Measurements from ENCODE around the gene SYNC. TPM values are rescaled to one million over a fixed set of nuclear protein-coding genes. Genes with fewer than 3 reads are reported as not detected.

Gene SYNC
- total RNA-seq = 38.6 TPM

- Histone ChIP-seq H3K4me3 (ENCODE audit: low read length in 3 of 3) (peak within 1 kb of the TSS; percentile 79 to 91 (median 87)), H3K27me3 (ENCODE audit: control insufficient read depth in 3 of 3, insufficient read depth in 3 of 3, low read length in 3 of 3) (no peaks in the 10 kb centered on the region), H3K27ac (ENCODE audit: low read depth, low read length) (peak within 1 kb of the TSS; percentile 95), H3K36me3 (ENCODE audit: control insufficient read depth in 3 of 3, insufficient read depth in 3 of 3, low read length in 3 of 3) (no peaks in the 10 kb centered on the region), H3K4me1 (ENCODE audit: control insufficient read depth in 3 of 3, insufficient read depth in 3 of 3, low read length in 3 of 3) (peaks cover 37 to 58% (median 46%) of the 10 kb centered on the region in 3 donors), H3K9me3 (ENCODE audit: control insufficient read depth in 3 of 3, low read length in 3 of 3) (no peaks in the 10 kb centered on the region), H3K9ac (ENCODE audit: low read depth in 1 of 3, low read length in 3 of 3) (peak within 1 kb of the TSS; percentile 87 to 95 (median 94))
Measured at GRCh38 chr1:32702599-32703478, at the start of gene SYNC. Gene SYNC, minus strand, starts transcription at chr1:32702770. Its CDS starts 110 bp downstream, at chr1:32702660.

GRCh38 chr1:32749771-32750170, 47.2 kb upstream of the SYNC start:
- Histone ChIP-seq H3K4me3 (ENCODE audit: low read length in 3 of 3) (no peak overlapping the region), H3K4me1 (ENCODE audit: control insufficient read depth in 3 of 3, insufficient read depth in 3 of 3, low read length in 3 of 3) (peaks cover 10 to 12% (median 10%) of the 10 kb centered on the region in 3 donors), H3K27ac (ENCODE audit: low read depth, low read length) (no peak overlapping the region), H3K36me3 (ENCODE audit: control insufficient read depth in 3 of 3, insufficient read depth in 3 of 3, low read length in 3 of 3) (no peaks in the 10 kb centered on the region), H3K27me3 (ENCODE audit: control insufficient read depth in 3 of 3, insufficient read depth in 3 of 3, low read length in 3 of 3) (no peaks in the 10 kb centered on the region), H3K9me3 (ENCODE audit: control insufficient read depth in 3 of 3, low read length in 3 of 3) (no peaks in the 10 kb centered on the region), H3K9ac (ENCODE audit: low read depth in 1 of 3, low read length in 3 of 3) (peak overlapping the region in 1 of 3 donors; percentile 12)

GRCh38 chr1:32749332-32749731, 46.8 kb upstream of the SYNC start:
- no peaks in the 10 kb centered on the region for H3K36me3 ChIP-seq (ENCODE audit: control insufficient read depth in 3 of 3, insufficient read depth in 3 of 3, low read length in 3 of 3)
- H3K4me3 ChIP-seq (ENCODE audit: low read length in 3 of 3) = no peak overlapping the region
- H3K9ac ChIP-seq (ENCODE audit: low read depth in 1 of 3, low read length in 3 of 3) = peak overlapping the region in 1 of 3 donors; percentile 12
- H3K9me3 ChIP-seq (ENCODE audit: control insufficient read depth in 3 of 3, low read length in 3 of 3) = no peaks in the 10 kb centered on the region
- H3K4me1 ChIP-seq (ENCODE audit: control insufficient read depth in 3 of 3, insufficient read depth in 3 of 3, low read length in 3 of 3) = peaks cover 7 to 9% (median 8%) of the 10 kb centered on the region in 3 donors
- no peaks in the 10 kb centered on the region for H3K27me3 ChIP-seq (ENCODE audit: control insufficient read depth in 3 of 3, insufficient read depth in 3 of 3, low read length in 3 of 3)
- no peak overlapping the region for H3K27ac ChIP-seq (ENCODE audit: low read depth, low read length)

GRCh38 chr1:32748926-32749325, 46.4 kb upstream of the SYNC start:
- Histone ChIP-seq H3K4me3 (ENCODE audit: low read length in 3 of 3) (no peak overlapping the region), H3K27ac (ENCODE audit: low read depth, low read length) (no peak overlapping the region), H3K36me3 (ENCODE audit: control insufficient read depth in 3 of 3, insufficient read depth in 3 of 3, low read length in 3 of 3) (no peaks in the 10 kb centered on the region)

GRCh38 chr1:32748348-32748747, 45.8 kb upstream of the SYNC start:
- H3K36me3 ChIP-seq (ENCODE audit: control insufficient read depth in 3 of 3, insufficient read depth in 3 of 3, low read length in 3 of 3) = no peaks in the 10 kb centered on the region
- H3K9me3 ChIP-seq (ENCODE audit: control insufficient read depth in 3 of 3, low read length in 3 of 3) = no peaks in the 10 kb centered on the region
- peaks cover 4 to 7% (median 7%) of the 10 kb centered on the region in 3 donors for H3K4me1 ChIP-seq (ENCODE audit: control insufficient read depth in 3 of 3, insufficient read depth in 3 of 3, low read length in 3 of 3)
- H3K4me3 ChIP-seq (ENCODE audit: low read length in 3 of 3) = no peak overlapping the region
- no peak overlapping the region for H3K27ac ChIP-seq (ENCODE audit: low read depth, low read length)
- no peaks in the 10 kb centered on the region for H3K27me3 ChIP-seq (ENCODE audit: control insufficient read depth in 3 of 3, insufficient read depth in 3 of 3, low read length in 3 of 3)
- no peak overlapping the region for H3K9ac ChIP-seq (ENCODE audit: low read depth in 1 of 3, low read length in 3 of 3)

More at GRCh38 chr1:32748926-32749325, 46.4 kb upstream of the SYNC start:
- peaks cover 4 to 6% (median 5%) of the 10 kb centered on the region in 3 donors for H3K4me1 ChIP-seq (ENCODE audit: control insufficient read depth in 3 of 3, insufficient read depth in 3 of 3, low read length in 3 of 3)
- H3K27me3 ChIP-seq (ENCODE audit: control insufficient read depth in 3 of 3, insufficient read depth in 3 of 3, low read length in 3 of 3) = no peaks in the 10 kb centered on the region
- H3K9me3 ChIP-seq (ENCODE audit: control insufficient read depth in 3 of 3, low read length in 3 of 3) = no peaks in the 10 kb centered on the region
- no peak overlapping the region for H3K9ac ChIP-seq (ENCODE audit: low read depth in 1 of 3, low read length in 3 of 3)

- Histone ChIP-seq H3K4me3 (ENCODE audit: low read length in 3 of 3) (no peak overlapping the region), H3K27ac (ENCODE audit: low read depth, low read length) (no peak overlapping the region), H3K4me1 (ENCODE audit: control insufficient read depth in 3 of 3, insufficient read depth in 3 of 3, low read length in 3 of 3) (peaks cover 17 to 20% (median 20%) of the 10 kb centered on the region in 3 donors), H3K9ac (ENCODE audit: low read depth in 1 of 3, low read length in 3 of 3) (no peak overlapping the region), H3K9me3 (ENCODE audit: control insufficient read depth in 3 of 3, low read length in 3 of 3) (no peaks in the 10 kb centered on the region), H3K36me3 (ENCODE audit: control insufficient read depth in 3 of 3, insufficient read depth in 3 of 3, low read length in 3 of 3) (no peaks in the 10 kb centered on the region), H3K27me3 (ENCODE audit: control insufficient read depth in 3 of 3, insufficient read depth in 3 of 3, low read length in 3 of 3) (no peaks in the 10 kb centered on the region)
Measured at GRCh38 chr1:32746130-32746529, 43.6 kb upstream of the SYNC start.

GRCh38 chr1:32744071-32744425, 41.5 kb upstream of the SYNC start:
- no peaks in the 10 kb centered on the region for H3K27me3 ChIP-seq (ENCODE audit: control insufficient read depth in 3 of 3, insufficient read depth in 3 of 3, low read length in 3 of 3)
- no peak overlapping the region for H3K27ac ChIP-seq (ENCODE audit: low read depth, low read length)
- H3K36me3 ChIP-seq (ENCODE audit: control insufficient read depth in 3 of 3, insufficient read depth in 3 of 3, low read length in 3 of 3) = no peaks in the 10 kb centered on the region
- H3K9me3 ChIP-seq (ENCODE audit: control insufficient read depth in 3 of 3, low read length in 3 of 3) = no peaks in the 10 kb centered on the region
- no peak overlapping the region for H3K4me3 ChIP-seq (ENCODE audit: low read length in 3 of 3)
- H3K4me1 ChIP-seq (ENCODE audit: control insufficient read depth in 3 of 3, insufficient read depth in 3 of 3, low read length in 3 of 3) = peaks cover 20 to 27% (median 26%) of the 10 kb centered on the region in 3 donors
- H3K9ac ChIP-seq (ENCODE audit: low read depth in 1 of 3, low read length in 3 of 3) = no peak overlapping the region

GRCh38 chr1:32743380-32744070, 41.0 kb upstream of the SYNC start:
- no peaks in the 10 kb centered on the region for H3K36me3 ChIP-seq (ENCODE audit: control insufficient read depth in 3 of 3, insufficient read depth in 3 of 3, low read length in 3 of 3)
- no peaks in the 10 kb centered on the region for H3K9me3 ChIP-seq (ENCODE audit: control insufficient read depth in 3 of 3, low read length in 3 of 3)
- H3K4me3 ChIP-seq (ENCODE audit: low read length in 3 of 3) = no peak overlapping the region
- no peak overlapping the region for H3K27ac ChIP-seq (ENCODE audit: low read depth, low read length)
- H3K9ac ChIP-seq (ENCODE audit: low read depth in 1 of 3, low read length in 3 of 3) = peak overlapping the region in 1 of 3 donors; percentile 73
- peaks cover 20 to 27% (median 26%) of the 10 kb centered on the region in 3 donors for H3K4me1 ChIP-seq (ENCODE audit: control insufficient read depth in 3 of 3, insufficient read depth in 3 of 3, low read length in 3 of 3)
- H3K27me3 ChIP-seq (ENCODE audit: control insufficient read depth in 3 of 3, insufficient read depth in 3 of 3, low read length in 3 of 3) = no peaks in the 10 kb centered on the region

GRCh38 chr1:32742956-32743355, 40.4 kb upstream of the SYNC start:
- Histone ChIP-seq H3K36me3 (ENCODE audit: control insufficient read depth in 3 of 3, insufficient read depth in 3 of 3, low read length in 3 of 3) (no peaks in the 10 kb centered on the region), H3K4me1 (ENCODE audit: control insufficient read depth in 3 of 3, insufficient read depth in 3 of 3, low read length in 3 of 3) (peaks cover 20 to 27% (median 26%) of the 10 kb centered on the region in 3 donors), H3K4me3 (ENCODE audit: low read length in 3 of 3) (peak overlapping the region in 2 of 3 donors; percentile 14 to 63), H3K27ac (ENCODE audit: low read depth, low read length) (no peak overlapping the region), H3K9ac (ENCODE audit: low read depth in 1 of 3, low read length in 3 of 3) (peak overlapping the region in 1 of 3 donors; percentile 73), H3K27me3 (ENCODE audit: control insufficient read depth in 3 of 3, insufficient read depth in 3 of 3, low read length in 3 of 3) (no peaks in the 10 kb centered on the region), H3K9me3 (ENCODE audit: control insufficient read depth in 3 of 3, low read length in 3 of 3) (no peaks in the 10 kb centered on the region)
